IMR-90 (cell line): ENCODE data around the gene BEX3. TPM values are rescaled to one million over a fixed set of nuclear protein-coding genes. Genes with fewer than 3 reads are reported as not detected.
"Not testable (repeated sequence)": the region's sequence is repeated elsewhere in the genome, so short reads cannot be mapped to it uniquely, and the experiment has no call there.

ENCODE experiments used
- ATAC-seq: fragments of 200-7000 bp; cut with Tn5 transposase; 2 replicates; pipeline ENCODE4 v1.9.1; 2020; ENCODE audit warnings: low read depth, mild to moderate bottlenecking, moderate library complexity
- BruUV-seq: library from RNA; stranded (reverse); fragments of 400-500 nt; replicated peaks from 2 replicates; lab custom pipeline; 2021; lab: Mats Ljungman, UMichigan
- CTCF ChIA-PET: fragments of 300-600 bp; formaldehyde crosslinking; extraction: SDS; loops from one replicate; lab custom pipeline; 2021; ENCODE audit warnings: antibody characterized with exemption; lab: Yijun Ruan, JAX
- POLR2A ChIA-PET: fragments of 300-600 bp; sonication (Branson Sonifier 250); formaldehyde crosslinking; loops from one replicate; lab custom pipeline; 2022; ENCODE audit warnings: antibody characterized with exemption; ENCODE audit not compliant: unreplicated experiment; lab: Charles Lee
- DNase-seq: peaks from one replicate; pipeline ENCODE4 v3.0.0; 2013
- H2AFZ ChIP-seq: replicated peaks from 2 replicates; pipeline ENCODE3; 2013; ENCODE audit warnings: low read length, mild to moderate bottlenecking; ENCODE audit not compliant: poor library complexity
- H2AK5ac ChIP-seq: 2 replicates; pipeline ENCODE4 v1.6.1; 2013; ENCODE audit warnings: low read depth, low read length, inconsistent platforms
- H2AK9ac ChIP-seq: replicated peaks from 2 replicates; pipeline ENCODE3; 2013; ENCODE audit warnings: mild to moderate bottlenecking, low read depth, low read length, moderate library complexity; ENCODE audit not compliant: poor library complexity
- H2BK120ac ChIP-seq: 2 replicates; pipeline ENCODE4 v1.6.1; 2013; ENCODE audit warnings: low read depth, low read length, inconsistent platforms
- H2BK15ac ChIP-seq: 3 replicates; pipeline ENCODE4 v1.6.1; 2013; ENCODE audit warnings: low read depth, low read length, inconsistent platforms
- H2BK20ac ChIP-seq: 2 replicates; pipeline ENCODE4 v1.6.1; 2013; ENCODE audit warnings: low read depth, mild to moderate bottlenecking, inconsistent platforms, low read length, moderate library complexity
- H2BK5ac ChIP-seq: 2 replicates; pipeline ENCODE4 v1.6.1; 2013; ENCODE audit warnings: mild to moderate bottlenecking, low read depth, low read length, inconsistent platforms; ENCODE audit not compliant: poor library complexity, severe bottlenecking
- H3K14ac ChIP-seq: replicated peaks from 2 replicates; pipeline ENCODE4 v1.6.1; 2013; ENCODE audit warnings: low read depth, low read length, inconsistent platforms
- H3K18ac ChIP-seq: 2 replicates; pipeline ENCODE4 v1.6.1; 2013; ENCODE audit warnings: low read depth, low read length, control low read depth
- H3K23ac ChIP-seq: 2 replicates; pipeline ENCODE4 v1.6.1; 2013; ENCODE audit warnings: low read depth, low read length, inconsistent platforms
- H3K27ac ChIP-seq: 2 replicates; pipeline ENCODE4 v1.5.1; 2013; ENCODE audit warnings: mild to moderate bottlenecking, control low read depth, low read length; ENCODE audit not compliant: insufficient read depth
- H3K27me3 ChIP-seq: 2 replicates; pipeline ENCODE4 v1.6.1; 2013; ENCODE audit warnings: low read length; ENCODE audit not compliant: control insufficient read depth, insufficient read depth
- H3K36me3 ChIP-seq: 2 replicates; pipeline ENCODE4 v1.6.1; 2013; ENCODE audit warnings: low read length, mixed read lengths; ENCODE audit not compliant: control insufficient read depth, insufficient read depth
- H3K4ac ChIP-seq: 2 replicates; pipeline ENCODE4 v1.6.1; 2013; ENCODE audit warnings: low read depth, low read length, inconsistent platforms
- H3K4me1 ChIP-seq: 2 replicates; pipeline ENCODE4 v1.6.1; 2013; ENCODE audit warnings: low read length, mixed read lengths; ENCODE audit not compliant: control insufficient read depth, insufficient read depth
- H3K4me2 ChIP-seq: 2 replicates; pipeline ENCODE4 v1.6.1; 2013; ENCODE audit warnings: low read depth, mild to moderate bottlenecking, control low read depth, low read length, moderate library complexity
- H3K4me3 ChIP-seq: 2 replicates; pipeline ENCODE4 v1.5.1; 2013; ENCODE audit warnings: low read depth, mild to moderate bottlenecking, control low read depth, low read length, moderate library complexity; ENCODE audit not compliant: insufficient read depth
- H3K56ac ChIP-seq: 2 replicates; pipeline ENCODE4 v1.6.1; 2013; ENCODE audit warnings: low read length, inconsistent platforms; ENCODE audit not compliant: insufficient read depth; ENCODE audit errors: extremely low read depth
- H3K79me1 ChIP-seq, 2 experiments: 2 replicates each; pipeline ENCODE4 v1.6.1; 2013; ENCODE audit warnings: low read length in 2 of 2, inconsistent platforms in 1 of 2, low read depth in 1 of 2
- H3K9ac ChIP-seq: 2 replicates; pipeline ENCODE4 v1.6.1; 2013; ENCODE audit warnings: low read depth, low read length, control low read depth
- H3K9me1 ChIP-seq: 2 replicates; pipeline ENCODE4 v1.6.1; 2013; ENCODE audit warnings: low read length, inconsistent platforms; ENCODE audit not compliant: insufficient read depth
- H3K9me3 ChIP-seq: 2 replicates; pipeline ENCODE4 v1.6.1; 2013; ENCODE audit warnings: low read length; ENCODE audit not compliant: control insufficient read depth, insufficient read depth
- H4K20me1 ChIP-seq: 2 replicates; pipeline ENCODE4 v1.6.1; 2013; ENCODE audit warnings: low read length, inconsistent platforms; ENCODE audit not compliant: insufficient read depth
- H4K5ac ChIP-seq: 2 replicates; pipeline ENCODE4 v1.6.1; 2013; ENCODE audit warnings: mild to moderate bottlenecking, low read depth, low read length, control low read depth
- H4K8ac ChIP-seq, 2 experiments: 2 replicates each; pipeline ENCODE4 v1.6.1; 2013; ENCODE audit warnings: low read depth in 2 of 2, low read length in 2 of 2, control low read depth in 1 of 2, inconsistent platforms in 1 of 2
- H4K91ac ChIP-seq: 2 replicates; pipeline ENCODE4 v1.6.1; 2013; ENCODE audit warnings: low read depth, low read length, inconsistent platforms; ENCODE audit not compliant: insufficient read depth
- WGBS, 2 experiments: methylation state at CpG; one replicate each; pipeline versions ENCODE4 v1.1.5 to v1.1.7; 2013; ENCODE audit warnings: missing lambda C conversion rate in 2 of 2; ENCODE audit not compliant: insufficient read length in 1 of 2; ENCODE audit errors: extremely low coverage in 2 of 2; 5-methylcytosine and 5-hydroxymethylcytosine counted together
- dilution Hi-C: fragments of 300-500 bp; cut with HindIII; formaldehyde crosslinking; loops from one replicate; pipeline ENCODE4 v1.14.3; 2018; ENCODE audit warnings: low sequenced_read_pairs; ENCODE audit not compliant: unreplicated experiment
- in situ Hi-C: fragments of 300-500 bp; cut with MboI; formaldehyde crosslinking; loops from 3 replicates; pipeline ENCODE4 v1.14.3; 2019; ENCODE audit warnings: low sequenced_read_pairs, inconsistent platforms, mixed read lengths
- intact Hi-C: fragments of 100-400 bp; cut with micrococcal nuclease; formaldehyde crosslinking; loops from 2 replicates; pipeline ENCODE4 v1.10.0; 2022
- polyA plus RNA-seq, 3 experiments: library from polyadenylated mRNA; depleted of rRNA; stranded (reverse); fragments of >200 nt; gene quantifications; 2 replicates each; pipeline ENCODE4 v1.2.3, GENCODE V29; 2012; ENCODE audit warnings: low replicate concordance in 1 of 3
- total RNA-seq: library from RNA; depleted of rRNA; stranded (reverse); fragments of >200 nt; gene quantifications from 2 replicates; pipeline ENCODE4 v1.2.3, GENCODE V29; 2012

Gene BEX3
- total and polyA plus RNA-seq, 2 of the 4 experiments (the other 2 are of a cell fraction) = 114 to 409 TPM

- intact Hi-C loops = not testable (repeated sequence)
Observed at GRCh38 chrX:103411721-103412120, 35.4 kb downstream of the BEX3 start.

More at GRCh38 chrX:103411721-103412120, 35.4 kb downstream of the BEX3 start:
- H2BK15ac ChIP-seq, POLR2A ChIA-PET, H3K27ac ChIP-seq, in situ Hi-C loops, H3K9me3 ChIP-seq, H3K9ac ChIP-seq, H4K5ac ChIP-seq, H3K56ac ChIP-seq, H2BK120ac ChIP-seq, H3K27me3 ChIP-seq, CTCF ChIA-PET, H4K8ac ChIP-seq, H2BK20ac ChIP-seq, H3K18ac ChIP-seq, H2AFZ ChIP-seq, H3K23ac ChIP-seq, H3K4me1 ChIP-seq, H4K91ac ChIP-seq, ATAC-seq, H2AK5ac ChIP-seq, DNase-seq, H3K9me1 ChIP-seq, H3K14ac ChIP-seq, H3K36me3 ChIP-seq, BruUV-seq, H4K20me1 ChIP-seq, H3K79me1 ChIP-seq, H2AK9ac ChIP-seq, H3K4ac ChIP-seq, H3K4me2 ChIP-seq, dilution Hi-C loops, H3K4me3 ChIP-seq, H2BK5ac ChIP-seq: not testable (repeated sequence)
- WGBS, 2 experiments = no CpG with 5 or more reads among the region's 2 CpGs
